Measurements from ENCODE around the gene TIMM17A. TPM values are rescaled to one million over a fixed set of nuclear protein-coding genes. Genes with fewer than 3 reads are reported as not detected.
A peak's percentile ranks its signal among the peaks of the same experiment; 100 is the strongest.

TIMM17A gene
- total RNA-seq, 6 donors from 2014 or later = 11.7 to 38.9 (median 23.2) TPM

DNA sequence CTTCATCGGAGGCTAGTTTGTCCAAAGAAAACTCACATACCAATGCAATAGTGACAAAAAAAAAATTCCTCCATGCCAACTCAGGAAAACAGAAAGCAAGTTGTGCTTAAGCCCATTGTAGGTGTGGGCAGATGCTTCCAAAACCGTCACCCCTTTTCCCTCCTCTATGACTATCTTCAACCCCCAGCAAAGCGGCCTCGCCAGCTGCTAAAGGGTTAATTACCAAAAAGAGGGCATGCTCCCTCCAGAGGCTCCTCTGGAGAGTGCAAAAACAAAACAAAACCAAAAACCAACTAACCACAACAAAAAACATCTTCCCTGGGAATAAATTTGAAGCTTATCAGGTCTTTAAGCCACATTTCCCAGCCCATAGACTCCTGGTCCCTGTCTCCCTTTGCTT lies 10.1 kb upstream of the TIMM17A start:
- WGBS, 2 donors = 62 to 81% methylated on average over 4 of the region's 4 CpGs

DNA sequence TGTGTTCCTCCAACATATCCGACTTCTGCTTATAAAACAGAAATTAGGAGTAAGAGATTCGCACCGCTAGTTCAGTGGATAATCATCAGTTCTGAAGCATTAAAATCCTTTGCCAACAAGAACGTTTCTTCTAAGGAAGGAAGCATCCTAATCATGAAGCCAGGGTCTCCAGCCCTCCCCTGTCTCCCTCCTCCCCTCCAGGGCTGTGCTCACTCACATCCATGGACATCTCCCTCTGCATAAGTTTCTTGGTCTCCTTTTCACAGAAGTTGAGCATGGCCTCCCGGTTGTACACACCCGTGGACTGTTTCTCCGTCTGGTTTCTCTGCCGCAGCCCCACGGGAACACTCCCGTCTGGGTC lies 9.5 kb upstream of the TIMM17A start:
- WGBS, 2 donors = 40 to 45% methylated on average over 9 to 10 of the region's 10 CpGs
- peak in 1 of 2 donors; percentile 13 for ATAC-seq (ENCODE audit: low FRiP score in 2 of 2)
- H3K36me3 ChIP-seq = no peaks in the 10 kb centered on the region
- H3K4me1 ChIP-seq = peaks cover 0 to 16% (median 6%) of the 10 kb centered on the region in 4 donors
- DNase-seq = no peak
- TF ChIP-seq POLR2AphosphoS5 (IDR thresholded peaks at IDR 0.05) = no peak
- TF ChIP-seq, protein P1, sequence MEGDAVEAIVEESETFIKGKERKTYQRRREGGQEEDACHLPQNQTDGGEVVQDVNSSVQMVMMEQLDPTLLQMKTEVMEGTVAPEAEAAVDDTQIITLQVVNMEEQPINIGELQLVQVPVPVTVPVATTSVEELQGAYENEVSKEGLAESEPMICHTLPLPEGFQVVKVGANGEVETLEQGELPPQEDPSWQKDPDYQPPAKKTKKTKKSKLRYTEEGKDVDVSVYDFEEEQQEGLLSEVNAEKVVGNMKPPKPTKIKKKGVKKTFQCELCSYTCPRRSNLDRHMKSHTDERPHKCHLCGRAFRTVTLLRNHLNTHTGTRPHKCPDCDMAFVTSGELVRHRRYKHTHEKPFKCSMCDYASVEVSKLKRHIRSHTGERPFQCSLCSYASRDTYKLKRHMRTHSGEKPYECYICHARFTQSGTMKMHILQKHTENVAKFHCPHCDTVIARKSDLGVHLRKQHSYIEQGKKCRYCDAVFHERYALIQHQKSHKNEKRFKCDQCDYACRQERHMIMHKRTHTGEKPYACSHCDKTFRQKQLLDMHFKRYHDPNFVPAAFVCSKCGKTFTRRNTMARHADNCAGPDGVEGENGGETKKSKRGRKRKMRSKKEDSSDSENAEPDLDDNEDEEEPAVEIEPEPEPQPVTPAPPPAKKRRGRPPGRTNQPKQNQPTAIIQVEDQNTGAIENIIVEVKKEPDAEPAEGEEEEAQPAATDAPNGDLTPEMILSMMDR (IDR thresholded peaks at IDR 0.05) = no peak
- TF ChIP-seq POLR2A (IDR thresholded peaks at IDR 0.05) = no peak
- TF ChIP-seq EP300 (IDR thresholded peaks at IDR 0.05) = no peak
- H3K27me3 ChIP-seq = no peaks in the 10 kb centered on the region
- peak overlapping the region in 3 of 4 donors; percentile 46 to 53 (median 49) for H3K4me3 ChIP-seq
- no peaks in the 10 kb centered on the region for H3K9me3 ChIP-seq
- peak overlapping the region; percentile 46 to 73 (median 56) for H3K27ac ChIP-seq

More for the DNA sequence above, 10.1 kb upstream of the TIMM17A start:
- Histone ChIP-seq H3K36me3 (no peaks in the 10 kb centered on the region), H3K9me3 (no peaks in the 10 kb centered on the region), H3K27ac (peak overlapping the region; percentile 46 to 73 (median 56)), H3K4me1 (peaks cover 0 to 16% (median 6%) of the 10 kb centered on the region in 4 donors), H3K4me3 (peak overlapping the region; percentile 16 to 53 (median 48)), H3K27me3 (no peaks in the 10 kb centered on the region)
- no peak for ATAC-seq (ENCODE audit: low FRiP score in 2 of 2)
- no peak for DNase-seq
- TF ChIP-seq, protein P1 (IDR thresholded peaks at IDR 0.05) = no peak
- TF ChIP-seq POLR2A (IDR thresholded peaks at IDR 0.05) (no peak), EP300 (IDR thresholded peaks at IDR 0.05) (no peak), POLR2AphosphoS5 (IDR thresholded peaks at IDR 0.05) (no peak)

DNA sequence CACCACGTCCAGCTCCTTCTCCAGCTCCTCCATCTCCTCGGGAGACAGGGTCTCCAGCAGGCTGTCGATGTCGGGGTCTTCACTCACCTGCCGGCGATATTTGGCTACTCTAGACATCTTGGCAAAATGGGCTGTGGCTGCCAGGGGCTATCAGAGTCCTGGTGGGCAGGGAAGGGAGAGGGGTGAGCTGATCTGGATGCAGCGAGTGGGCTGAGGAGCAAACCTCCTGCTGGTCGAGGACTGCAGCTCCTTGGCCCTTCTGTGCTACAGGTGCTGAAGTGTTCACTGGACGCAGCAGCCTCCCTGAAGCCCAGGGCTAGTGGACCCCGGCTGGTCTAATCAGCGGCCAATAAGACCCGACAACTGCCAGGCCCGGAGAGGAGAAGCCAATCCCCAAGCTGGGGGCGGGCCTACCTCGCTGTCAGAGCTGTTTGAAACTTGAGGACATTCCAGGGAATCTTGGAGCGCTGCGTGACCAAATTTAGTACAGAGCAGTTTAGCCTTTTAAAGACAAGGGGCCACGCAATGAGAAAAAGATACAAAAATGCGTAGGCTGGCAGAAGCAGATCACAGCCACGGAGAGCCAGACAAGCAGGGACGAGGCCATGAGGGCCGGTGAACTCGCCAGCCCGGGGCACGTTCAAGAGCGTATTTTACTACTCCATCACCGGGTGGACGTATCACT lies 8.9 kb upstream of the TIMM17A start, which contains the start of gene LMOD1:
LMOD1 (minus strand) TSS at position 325 of the 685 bp plus-strand sequence; CDS start at position 117, 208 bp downstream.
- H3K9me3 ChIP-seq = no peaks in the 10 kb centered on the region
- H3K27ac ChIP-seq = peak within 1 kb of the TSS; percentile 60 to 81 (median 74)
- peak within 1 kb of the TSS; percentile 16 to 53 (median 48) for H3K4me3 ChIP-seq
- no peaks in the 10 kb centered on the region for H3K36me3 ChIP-seq
- 12 to 15% methylated on average over 20 to 28 of the region's 28 CpGs for WGBS, 2 donors
- peaks cover 0 to 16% (median 6%) of the 10 kb centered on the region in 4 donors for H3K4me1 ChIP-seq
- H3K27me3 ChIP-seq = no peaks in the 10 kb centered on the region
- TF ChIP-seq POLR2A (IDR thresholded peaks at IDR 0.05) (peak in 2 of 4 donors; percentile 11 to 48), POLR2AphosphoS5 (IDR thresholded peaks at IDR 0.05) (peak in 1 of 2 donors; percentile 77), EP300 (IDR thresholded peaks at IDR 0.05) (no peak)
- ATAC-seq (ENCODE audit: low FRiP score in 2 of 2) = peak; percentile 92 to 93
- DNase-seq = peak; percentile 59 to 87

DNA sequence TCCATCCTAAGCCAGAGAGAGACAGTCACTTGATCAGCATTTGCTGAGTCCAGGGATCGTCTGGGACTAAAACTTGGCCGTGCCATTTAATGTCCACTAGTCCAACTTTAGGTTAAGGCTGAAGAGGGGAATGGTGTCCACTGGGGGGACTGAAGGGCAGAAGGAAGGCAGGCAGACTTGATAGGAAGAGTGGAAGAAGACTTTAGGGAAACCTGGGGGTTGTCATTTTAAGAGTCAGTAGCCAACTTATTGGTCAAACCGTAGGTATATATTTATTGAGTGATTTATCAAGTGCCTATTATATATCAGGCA lies 7.7 kb upstream of the TIMM17A start:
- DNase-seq (no peak), ATAC-seq (ENCODE audit: low FRiP score in 2 of 2) (no peak)
- 59 to 73% methylated on average over 3 of the region's 3 CpGs for WGBS, 2 donors
- TF ChIP-seq, protein P1 (IDR thresholded peaks at IDR 0.05) = no peak
- TF ChIP-seq POLR2AphosphoS5 (IDR thresholded peaks at IDR 0.05) = no peak
- no peak for TF ChIP-seq POLR2A (IDR thresholded peaks at IDR 0.05)
- TF ChIP-seq EP300 (IDR thresholded peaks at IDR 0.05) = no peak
- Histone ChIP-seq H3K4me1 (peaks cover 0 to 16% (median 6%) of the 10 kb centered on the region in 4 donors), H3K4me3 (no peak overlapping the region), H3K27me3 (no peaks in the 10 kb centered on the region), H3K36me3 (no peaks in the 10 kb centered on the region), H3K9me3 (no peaks in the 10 kb centered on the region), H3K27ac (peak overlapping the region in 1 of 4 donors; percentile 73)

DNA sequence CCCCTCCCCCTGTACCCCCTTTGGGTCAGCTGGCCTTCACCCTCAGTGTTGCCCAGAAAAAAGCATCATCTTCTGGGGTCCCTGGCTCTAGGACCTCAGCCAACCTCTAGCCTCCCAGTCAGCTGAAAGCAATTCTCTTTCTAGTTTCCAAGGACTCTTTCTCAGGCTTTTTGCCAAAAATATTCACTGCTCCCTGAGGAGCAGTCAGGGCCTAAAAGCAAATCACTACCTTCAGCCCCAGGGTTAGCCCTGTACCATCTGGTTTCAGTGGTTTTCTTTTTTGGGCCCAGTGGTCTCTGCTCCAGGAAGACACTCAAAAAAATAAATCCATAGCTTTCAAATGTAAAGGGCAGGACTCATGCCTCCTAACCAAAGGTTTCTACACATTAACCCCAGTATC lies 5.8 kb upstream of the TIMM17A start:
- peaks cover 3 to 18% (median 6%) of the 10 kb centered on the region in 4 donors for H3K4me1 ChIP-seq
- no peaks in the 10 kb centered on the region for H3K27me3 ChIP-seq
- H3K36me3 ChIP-seq = no peaks in the 10 kb centered on the region
- H3K27ac ChIP-seq = peak overlapping the region in 1 of 4 donors; percentile 18
- H3K9me3 ChIP-seq = no peaks in the 10 kb centered on the region
- TF ChIP-seq, protein P1 (IDR thresholded peaks at IDR 0.05) = no peak
- no peak for TF ChIP-seq POLR2A (IDR thresholded peaks at IDR 0.05)
- no peak for TF ChIP-seq EP300 (IDR thresholded peaks at IDR 0.05)
- TF ChIP-seq POLR2AphosphoS5 (IDR thresholded peaks at IDR 0.05) = no peak
- ATAC-seq (ENCODE audit: low FRiP score in 2 of 2) = no peak
- no peak overlapping the region for H3K4me3 ChIP-seq
- DNase-seq = no peak
